HG02884 (cell line): ENCODE results near the gene MOB1B.
A peak's percentile ranks its signal among the peaks of the same experiment; 100 is the strongest.
"Not testable (repeated sequence)": the region's sequence is repeated elsewhere in the genome, so short reads cannot be mapped to it uniquely, and the experiment has no call there.

Source experiments
- ATAC-seq: cut with Tn5 transposase; IDR thresholded peaks from one replicate; pipeline ENCODE4 v1.9.1; 2021; ENCODE audit warnings: mild to moderate bottlenecking, moderate library complexity; ENCODE audit not compliant: unreplicated experiment

Gene MOB1B

GRCh38 chr4:70901984-70902576 is at the start of gene MOB1B:
Gene MOB1B (plus strand): TSS chr4:70902369. CDS start chr4:70902537, 168 bp downstream.
- peak; percentile 92 for ATAC-seq

GRCh38 chr4:70855464-70855863 is 46.7 kb upstream of the MOB1B start:
- no peak for ATAC-seq

- ATAC-seq = no peak
Observed at GRCh38 chr4:70858454-70858853, 43.7 kb upstream of the MOB1B start.

- ATAC-seq = no peak
Observed at GRCh38 chr4:70859066-70859465, 43.1 kb upstream of the MOB1B start.

- peak; percentile 83 for ATAC-seq
Observed at GRCh38 chr4:70863099-70863790, 38.9 kb upstream of the MOB1B start.

- no peak for ATAC-seq
Observed at GRCh38 chr4:70868778-70869177, 33.4 kb upstream of the MOB1B start.

GRCh38 chr4:70873216-70873615 is 29.0 kb upstream of the MOB1B start:
- ATAC-seq = no peak

GRCh38 chr4:70874268-70875156 is 27.7 kb upstream of the MOB1B start:
- peak; percentile 73 for ATAC-seq

- no peak for ATAC-seq
Observed at GRCh38 chr4:70877556-70877955, 24.6 kb upstream of the MOB1B start.

- ATAC-seq = no peak
Observed at GRCh38 chr4:70880739-70881138, 21.4 kb upstream of the MOB1B start.

DNA sequence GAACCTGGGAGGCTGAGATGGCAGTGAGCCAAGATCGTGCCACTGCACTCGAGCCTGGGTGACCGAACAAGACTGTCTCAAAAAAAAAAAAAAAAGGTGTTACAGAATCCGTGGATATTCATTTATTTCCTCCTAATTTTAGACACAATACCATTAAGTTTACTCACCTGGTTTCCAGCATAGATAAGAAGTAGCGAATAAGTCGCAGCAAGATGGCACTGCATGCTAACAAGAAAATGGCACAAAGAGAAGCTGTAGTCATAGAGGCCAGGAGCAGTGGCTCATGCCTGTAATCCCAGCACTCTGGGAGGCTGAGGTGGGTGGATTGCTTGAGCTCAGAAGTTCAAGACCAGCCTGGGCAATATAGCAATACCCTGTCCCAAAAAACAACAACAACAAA is 17.0 kb upstream of the MOB1B start:
- ATAC-seq = no peak

DNA sequence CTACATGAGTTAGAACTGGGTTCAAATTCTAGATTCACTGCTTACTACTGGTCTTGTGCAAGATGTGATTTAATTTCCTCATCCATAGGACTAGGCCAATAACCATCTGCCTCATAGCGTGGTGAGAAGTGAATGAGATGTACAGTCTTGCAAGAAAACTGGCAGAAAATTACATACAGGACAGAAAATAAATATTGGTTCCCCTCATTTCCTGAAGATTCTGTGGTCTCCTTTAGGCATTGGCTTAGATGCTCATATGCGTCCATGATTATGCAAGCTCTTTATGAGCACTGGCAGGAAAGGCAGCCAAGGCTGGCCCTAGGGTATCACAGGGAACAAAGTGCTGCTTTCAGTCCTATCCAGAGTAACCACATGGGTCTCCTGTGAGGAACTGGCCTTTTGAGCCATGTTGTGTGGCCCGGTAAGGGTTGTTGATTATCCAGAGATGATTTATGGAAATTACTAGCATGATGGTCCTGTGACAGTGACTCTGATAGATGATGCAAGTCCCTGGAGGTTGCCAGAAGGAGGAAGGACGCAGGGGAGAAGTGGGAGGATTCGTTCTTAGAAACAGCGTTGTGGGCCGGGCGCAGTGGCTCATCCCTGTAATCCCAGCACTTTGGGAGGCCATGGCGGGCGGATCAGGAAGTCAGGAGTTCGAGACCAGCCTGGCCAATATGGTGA is 9.9 kb upstream of the MOB1B start:
- ATAC-seq = no peak

DNA sequence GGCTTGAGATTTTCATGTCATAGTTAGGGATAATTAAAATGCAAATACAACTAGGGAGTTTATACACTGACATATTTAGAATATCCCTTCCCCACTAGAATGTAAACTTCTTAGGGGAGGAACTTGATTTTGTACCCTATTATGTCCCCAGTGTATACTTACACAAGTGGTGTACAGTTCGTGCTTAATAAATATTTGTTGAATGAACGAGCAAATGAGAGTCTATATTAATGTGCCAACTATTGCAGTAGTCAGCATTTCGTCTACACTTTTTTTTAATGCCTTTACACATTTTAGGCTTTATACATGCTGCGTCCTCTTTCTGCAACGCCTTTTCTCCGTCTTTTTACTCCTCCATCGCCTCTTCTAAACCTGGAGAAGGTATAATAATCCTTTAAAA is 8.4 kb upstream of the MOB1B start:
- no peak for ATAC-seq

GRCh38 chr4:70895405-70895804 is 6.8 kb upstream of the MOB1B start:
- no peak for ATAC-seq

GRCh38 chr4:70895811-70896491 is 6.2 kb upstream of the MOB1B start:
- ATAC-seq = no peak

DNA sequence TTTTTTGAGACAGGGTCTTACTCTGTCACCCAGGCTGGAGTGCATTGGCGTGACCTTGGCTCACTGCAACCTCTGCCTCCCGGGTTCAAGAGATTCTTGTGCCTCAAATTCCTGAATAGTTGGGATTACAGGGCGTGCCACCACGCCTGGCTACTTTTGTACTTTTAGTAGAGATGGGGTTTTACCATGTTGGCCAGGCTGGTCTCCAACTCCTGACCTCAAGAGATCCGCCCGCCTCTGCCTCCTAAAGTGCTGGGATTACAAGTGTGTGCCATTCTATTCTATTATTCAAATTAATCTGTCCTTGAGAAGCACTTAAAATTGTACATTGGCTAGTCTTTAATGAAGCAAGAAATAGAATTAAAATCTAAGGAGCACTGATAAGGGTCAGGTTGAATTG is 3.6 kb upstream of the MOB1B start:
- ATAC-seq = not testable (repeated sequence)

DNA sequence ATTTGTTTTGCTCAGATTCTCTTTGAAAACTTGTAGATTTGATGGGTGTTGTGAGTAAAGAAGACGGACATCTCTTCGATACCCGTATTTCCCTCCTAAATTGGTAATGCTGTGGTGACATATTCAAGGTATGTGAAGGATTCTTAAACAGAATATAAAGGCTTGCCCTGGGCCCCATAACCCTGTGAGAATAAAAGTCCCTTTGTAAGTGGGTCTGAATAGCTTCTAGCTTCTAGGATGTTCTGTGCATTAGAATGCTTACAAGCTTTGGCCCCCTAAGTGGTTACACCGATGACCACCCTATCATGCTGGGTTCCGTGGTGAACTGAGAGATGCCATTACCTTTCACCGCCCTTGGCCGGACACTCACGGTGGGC is 574 bp upstream of the MOB1B start:
- no peak for ATAC-seq

DNA sequence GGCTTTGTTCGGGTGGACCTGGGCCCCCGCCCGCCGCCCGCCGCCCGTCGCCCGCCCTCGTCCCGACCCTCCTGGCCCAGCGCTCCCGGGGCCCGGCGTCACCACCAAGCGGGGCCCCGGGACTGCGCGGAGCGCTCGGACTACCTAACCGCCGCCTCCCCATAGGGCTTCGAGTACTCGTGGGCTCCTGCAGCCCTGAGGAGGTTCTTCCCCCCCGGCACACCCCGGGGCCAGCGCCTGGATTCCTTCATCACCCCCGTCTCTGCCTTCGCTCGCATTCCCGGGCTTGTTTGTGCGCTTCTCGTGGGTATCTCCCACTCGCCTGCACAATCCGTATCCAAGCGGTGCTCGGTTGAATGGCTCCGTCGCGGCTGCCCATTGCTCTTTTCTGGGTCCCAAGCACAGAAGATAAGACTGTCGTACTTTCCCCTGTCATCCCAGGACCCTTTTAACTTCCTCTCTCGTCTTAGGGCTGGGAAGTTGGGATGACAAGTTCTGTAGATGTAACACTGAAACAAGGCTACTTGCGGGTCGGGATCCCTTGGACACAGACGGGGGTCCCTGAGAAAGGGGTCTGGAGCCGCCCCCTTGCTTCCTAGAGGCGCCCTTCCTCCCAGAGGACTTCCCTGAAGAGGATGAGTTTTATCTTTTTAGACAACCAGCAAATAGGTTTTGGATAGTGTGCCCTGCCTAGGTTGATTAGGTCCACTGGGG is 565 bp downstream of the MOB1B start:
- peak; percentile 38 for ATAC-seq

GRCh38 chr4:70903291-70903603 is 1.1 kb downstream of the MOB1B start:
- no peak for ATAC-seq

GRCh38 chr4:70908993-70909556 is 6.9 kb downstream of the MOB1B start:
- no peak for ATAC-seq
